D721Med (cell line): ENCODE measurements around the gene KDM5D.

Experiments used
- DNase-seq: peaks from one replicate; pipeline ENCODE4 v3.0.0; 2011; ENCODE audit warnings: low spot score; ENCODE audit not compliant: insufficient read length
- FAIRE-seq: peaks from 2 replicates; lab custom pipeline; 2011; peaks lifted over from hg19 to GRCh38; lab: Jason Lieb, UNC
- TF ChIP-seq, protein P1 (sequence below): IDR thresholded peaks from 2 replicates; pipeline ENCODE4 v1.5.1; 2012; ENCODE audit warnings: mild to moderate bottlenecking, control low read depth; ENCODE audit not compliant: insufficient read depth; ENCODE audit errors: missing control alignments

Gene KDM5D

DNA sequence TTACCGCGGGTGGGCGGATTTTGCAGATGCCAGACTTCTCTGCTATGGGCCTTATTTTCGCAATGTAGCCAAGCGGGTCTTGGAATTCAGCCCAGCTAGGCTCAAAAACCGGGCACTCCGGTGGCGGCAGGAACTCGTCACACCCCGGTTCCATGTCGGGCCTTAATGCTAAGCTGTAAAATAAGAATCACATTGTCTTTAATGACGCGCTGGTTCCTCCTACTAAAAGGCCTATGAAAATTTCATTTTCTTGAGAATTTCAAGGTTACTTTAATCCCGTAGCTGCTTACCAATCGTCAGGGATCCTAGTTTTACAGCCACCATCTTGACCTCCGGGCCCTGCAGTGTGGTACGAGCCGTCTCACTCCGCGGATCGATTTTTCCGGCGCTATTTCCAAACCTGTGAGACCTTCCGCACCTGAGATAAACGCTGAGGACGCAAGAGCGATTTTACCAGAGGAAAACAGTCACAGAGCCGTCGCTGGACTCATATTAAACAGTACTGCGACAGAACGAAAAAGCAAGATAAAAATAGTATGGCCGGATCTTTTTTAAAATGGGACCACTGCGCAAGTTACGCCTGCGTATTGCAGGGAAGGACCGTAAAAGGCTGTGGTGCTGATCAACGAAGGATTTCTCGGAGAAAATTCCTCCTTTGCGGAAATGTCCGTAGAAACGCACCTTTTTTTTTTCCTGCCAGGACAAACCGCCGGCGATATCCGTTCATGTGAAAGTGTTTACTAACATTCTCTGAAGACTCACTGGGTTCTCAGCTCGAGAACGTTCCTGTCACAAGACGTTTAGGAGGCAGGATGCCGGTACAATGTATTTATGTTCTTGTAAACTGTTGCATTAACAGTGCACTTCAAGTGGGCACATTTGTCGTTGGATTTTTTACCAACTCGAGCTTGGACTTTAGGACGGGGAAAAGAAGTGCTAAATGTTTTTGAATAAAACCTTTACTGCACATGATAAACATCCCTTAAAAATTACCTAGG is at the start of gene KDM5D:
Gene KDM5D (minus strand): TSS at position 346 of the 998 bp plus-strand sequence. CDS start 192 bp downstream, at position 154.
- FAIRE-seq, result no peak
- TF ChIP-seq, protein P1, sequence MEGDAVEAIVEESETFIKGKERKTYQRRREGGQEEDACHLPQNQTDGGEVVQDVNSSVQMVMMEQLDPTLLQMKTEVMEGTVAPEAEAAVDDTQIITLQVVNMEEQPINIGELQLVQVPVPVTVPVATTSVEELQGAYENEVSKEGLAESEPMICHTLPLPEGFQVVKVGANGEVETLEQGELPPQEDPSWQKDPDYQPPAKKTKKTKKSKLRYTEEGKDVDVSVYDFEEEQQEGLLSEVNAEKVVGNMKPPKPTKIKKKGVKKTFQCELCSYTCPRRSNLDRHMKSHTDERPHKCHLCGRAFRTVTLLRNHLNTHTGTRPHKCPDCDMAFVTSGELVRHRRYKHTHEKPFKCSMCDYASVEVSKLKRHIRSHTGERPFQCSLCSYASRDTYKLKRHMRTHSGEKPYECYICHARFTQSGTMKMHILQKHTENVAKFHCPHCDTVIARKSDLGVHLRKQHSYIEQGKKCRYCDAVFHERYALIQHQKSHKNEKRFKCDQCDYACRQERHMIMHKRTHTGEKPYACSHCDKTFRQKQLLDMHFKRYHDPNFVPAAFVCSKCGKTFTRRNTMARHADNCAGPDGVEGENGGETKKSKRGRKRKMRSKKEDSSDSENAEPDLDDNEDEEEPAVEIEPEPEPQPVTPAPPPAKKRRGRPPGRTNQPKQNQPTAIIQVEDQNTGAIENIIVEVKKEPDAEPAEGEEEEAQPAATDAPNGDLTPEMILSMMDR, result no peak
- DNase-seq, result no peak

DNA sequence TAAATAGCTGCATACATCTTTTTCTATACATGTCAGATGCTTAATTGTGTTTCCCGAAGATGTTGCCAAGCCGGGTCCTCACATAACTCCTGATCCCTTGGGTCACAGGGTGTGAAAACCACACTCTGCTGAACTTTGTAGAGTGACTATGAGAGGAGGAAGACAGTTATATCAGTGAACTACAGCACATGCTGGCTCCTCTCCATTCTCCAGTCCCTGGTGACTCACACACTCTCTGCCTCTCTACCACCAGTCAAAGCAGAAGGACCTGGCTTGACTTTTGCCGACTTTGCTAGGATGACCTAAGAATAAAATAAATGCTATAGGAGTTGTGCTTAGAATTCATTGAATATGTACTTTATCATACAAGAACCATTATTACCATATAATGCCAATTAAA is 23.8 kb upstream of the KDM5D start:
- TF ChIP-seq, protein P1, result no peak
- FAIRE-seq (no peak), DNase-seq (no peak)

DNA sequence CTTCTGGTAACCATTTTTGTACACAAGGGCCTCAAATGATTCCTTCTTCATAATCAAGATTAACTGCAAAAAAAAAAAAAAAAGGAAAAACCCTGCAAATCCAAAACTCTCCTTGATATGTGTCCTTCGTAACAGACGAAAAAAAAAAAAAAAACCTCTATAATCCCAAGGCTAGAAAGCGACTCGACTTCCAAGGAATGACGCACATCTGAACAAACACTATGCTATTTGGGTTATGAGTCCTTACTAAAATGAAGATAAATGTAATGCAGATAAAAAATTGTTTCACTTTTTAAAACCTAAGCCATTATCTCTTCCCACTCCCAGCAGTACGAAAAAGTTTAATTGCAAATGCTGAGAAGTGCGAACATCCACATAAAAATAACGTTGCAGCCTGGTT is 1.2 kb downstream of the KDM5D start:
- FAIRE-seq, result no peak
- TF ChIP-seq, protein P1, result no peak

DNA sequence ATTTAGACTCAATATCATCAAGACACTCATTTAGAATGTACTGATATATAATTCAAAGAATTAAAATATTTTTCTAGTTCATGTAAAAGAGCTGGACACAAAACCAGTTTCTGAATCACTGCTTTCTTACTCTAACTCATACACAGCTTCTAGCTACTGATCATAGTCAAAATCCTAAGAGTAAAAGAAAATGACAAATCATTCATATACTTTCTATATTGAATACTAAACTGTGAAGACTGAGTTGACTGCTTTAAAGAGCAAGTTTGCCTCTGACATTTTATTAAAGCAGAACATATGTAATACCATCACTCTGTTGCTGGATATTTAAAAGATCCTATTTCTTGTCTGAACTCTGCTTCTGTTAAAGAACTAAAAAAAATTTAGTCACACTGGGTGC is 2.4 kb downstream of the KDM5D start:
- TF ChIP-seq, protein P1, result no peak
- DNase-seq (no peak), FAIRE-seq (no peak)

More for the DNA sequence above, 1.2 kb downstream of the KDM5D start:
- no peak for DNase-seq

DNA sequence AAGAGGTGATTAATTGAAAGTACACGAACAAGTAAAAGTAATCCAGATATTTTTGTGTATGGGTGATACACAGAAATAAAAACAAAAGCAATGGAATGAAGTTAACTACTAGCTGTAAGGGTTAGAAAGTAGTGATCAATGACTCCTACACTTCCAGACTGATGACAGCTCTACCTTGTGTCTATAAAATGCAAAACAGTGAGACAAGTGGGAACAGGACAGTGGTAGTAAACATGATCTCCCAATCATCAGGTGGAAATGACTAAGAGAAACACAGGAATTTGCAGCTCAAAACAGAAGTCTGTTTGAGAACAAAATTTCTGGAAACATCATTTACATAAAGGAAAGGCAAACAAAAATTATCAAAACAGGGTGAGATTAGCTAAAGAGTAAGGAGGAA is 10.1 kb downstream of the KDM5D start:
- DNase-seq (no peak), FAIRE-seq (no peak)
- TF ChIP-seq, protein P1, result no peak

DNA sequence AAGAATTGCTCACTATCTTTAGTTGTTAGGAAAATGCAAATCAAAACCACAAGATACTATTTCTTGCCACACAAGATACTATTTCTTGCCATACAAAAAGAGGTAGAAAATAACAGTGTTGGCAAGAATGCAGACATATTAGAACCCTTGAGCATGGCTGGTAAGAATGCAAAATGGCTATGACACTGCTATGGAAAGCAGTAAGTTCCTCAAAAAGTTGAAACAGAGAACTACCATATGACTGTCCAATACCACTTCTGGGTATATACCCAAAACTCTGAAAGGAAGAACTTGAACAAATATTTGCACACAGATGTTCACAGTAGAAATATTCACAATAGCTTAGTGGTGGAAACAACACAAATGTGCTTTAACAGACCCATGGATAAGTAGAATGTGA is 26.6 kb downstream of the KDM5D start:
- TF ChIP-seq, protein P1, result no peak
- no peak for FAIRE-seq

DNA sequence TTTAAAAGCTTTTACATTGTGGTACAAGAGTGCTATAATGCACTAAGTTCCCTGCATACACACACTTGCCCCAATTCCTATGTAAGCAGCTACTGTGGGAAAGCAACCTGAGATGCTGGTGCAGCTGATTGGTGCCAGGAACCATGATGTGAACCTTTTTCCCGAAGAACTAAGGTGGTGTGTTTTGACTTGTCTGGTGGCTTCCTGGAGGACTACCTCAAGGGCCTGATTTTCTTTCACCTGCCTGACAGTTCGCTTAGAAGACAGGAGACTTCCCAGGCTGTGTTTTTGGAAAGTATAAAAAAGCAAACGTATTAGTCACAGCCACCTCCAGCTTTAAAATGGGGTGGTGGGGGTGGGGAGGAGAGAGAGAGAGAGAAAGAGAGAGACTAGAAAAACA is 27.4 kb downstream of the KDM5D start:
- FAIRE-seq, result no peak
- DNase-seq, result no peak
- TF ChIP-seq, protein P1, result no peak

More for the DNA sequence above, 26.6 kb downstream of the KDM5D start:
- DNase-seq, result no peak
